DND-41 (cell line): ENCODE measurements around the gene SLC30A3.

Experiments used
- ATAC-seq: fragments of 200-7000 bp; cut with Tn5 transposase; 3 replicates; pipeline ENCODE4 v1.9.1; 2021; ENCODE audit warnings: low read depth; ENCODE audit not compliant: insufficient read depth
- DNase-seq: peaks from one replicate; pipeline ENCODE4 v3.0.0-alpha.2; 2020
- H2AFZ ChIP-seq: 2 replicates; pipeline ENCODE4 v1.6.0; 2012; ENCODE audit warnings: low read depth, low read length
- H3K27ac ChIP-seq: 2 replicates; pipeline ENCODE4 v1.5.1; 2012; ENCODE audit warnings: low read length, inconsistent platforms
- H3K27me3 ChIP-seq: fragments of 200-600 bp; sonication (generic); 2 replicates; pipeline ENCODE4 v1.6.0; 2012; ENCODE audit warnings: low read length, mild to moderate bottlenecking, inconsistent platforms; ENCODE audit not compliant: insufficient read depth, poor library complexity
- H3K36me3 ChIP-seq: 2 replicates; pipeline ENCODE4 v1.5.1; 2012; ENCODE audit warnings: low read length, inconsistent platforms; ENCODE audit not compliant: insufficient read depth
- H3K4me1 ChIP-seq: 2 replicates; pipeline ENCODE4 v1.5.1; 2012; ENCODE audit warnings: mild to moderate bottlenecking, low read length; ENCODE audit not compliant: insufficient read depth
- H3K4me2 ChIP-seq: 2 replicates; pipeline ENCODE4 v1.6.0; 2012; ENCODE audit warnings: mild to moderate bottlenecking, moderate library complexity, low read length, inconsistent platforms; ENCODE audit not compliant: insufficient read depth
- H3K4me3 ChIP-seq, 2 experiments: fragments of 200-600 bp in 1 of 2; shearing (Covaris generic) in 1 of 2; 2 replicates each; pipeline ENCODE4 v1.5.1; 2012 to 2016; ENCODE audit warnings: inconsistent platforms in 2 of 2, low read length in 2 of 2, mild to moderate bottlenecking in 2 of 2, low read depth in 1 of 2, moderate library complexity in 1 of 2
- H3K79me2 ChIP-seq: 2 replicates; pipeline ENCODE4 v1.6.0; 2012; ENCODE audit warnings: low read length, inconsistent platforms; ENCODE audit not compliant: insufficient read depth
- H3K9ac ChIP-seq: 2 replicates; pipeline ENCODE4 v1.6.0; 2012; ENCODE audit warnings: low read depth, mild to moderate bottlenecking, inconsistent platforms, low read length, moderate library complexity
- H3K9me3 ChIP-seq: 2 replicates; pipeline ENCODE4 v1.5.1; 2012; ENCODE audit warnings: low read length, moderate library complexity, mild to moderate bottlenecking, inconsistent platforms; ENCODE audit not compliant: insufficient read depth, severe bottlenecking
- H4K20me1 ChIP-seq: 2 replicates; pipeline ENCODE4 v1.6.0; 2012; ENCODE audit warnings: low read length; ENCODE audit not compliant: insufficient read depth
- EZH2 ChIP-seq: IDR thresholded peaks from 3 replicates; pipeline ENCODE4 v1.6.1; 2012; ENCODE audit warnings: borderline replicate concordance, low read depth, mild to moderate bottlenecking, moderate library complexity, low read length, inconsistent platforms; ENCODE audit not compliant: severe bottlenecking
- TF ChIP-seq, protein P1 (sequence below): IDR thresholded peaks from 2 replicates; pipeline ENCODE4 v1.5.1; 2012; ENCODE audit warnings: borderline replicate concordance, low read length, moderate library complexity, mild to moderate bottlenecking; ENCODE audit not compliant: poor library complexity, severe bottlenecking; ENCODE audit errors: extremely low read depth

SLC30A3 gene

DNA sequence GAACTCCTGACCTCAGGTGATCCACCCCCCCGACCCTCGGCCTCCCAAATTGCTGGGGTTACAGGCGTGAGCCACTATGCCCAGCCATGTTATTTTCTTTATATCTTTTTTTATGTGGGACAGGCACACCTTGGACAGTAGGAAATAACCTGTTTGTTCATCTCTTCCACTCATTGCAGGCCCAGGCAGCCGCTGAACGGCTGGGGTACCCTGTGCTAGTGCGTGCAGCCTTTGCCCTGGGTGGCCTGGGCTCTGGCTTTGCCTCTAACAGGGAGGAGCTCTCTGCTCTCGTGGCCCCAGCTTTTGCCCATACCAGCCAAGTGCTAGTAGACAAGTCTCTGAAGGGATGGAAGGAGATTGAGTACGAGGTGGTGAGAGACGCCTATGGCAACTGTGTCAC lies 37.3 kb downstream of the SLC30A3 start:
- H2AFZ ChIP-seq: no peak overlapping the region
- H3K27ac ChIP-seq: no peak overlapping the region
- H3K4me3 ChIP-seq: no peak overlapping the region
- no peaks in the 10 kb centered on the region for H3K9me3 ChIP-seq
- H3K9ac ChIP-seq: no peak overlapping the region
- no peak overlapping the region for H3K4me2 ChIP-seq
- ATAC-seq: no peak
- no peaks in the 10 kb centered on the region; the same call in 1 of the 2 replicates for H3K4me1 ChIP-seq
- TF ChIP-seq EZH2: no peak
- TF ChIP-seq, protein P1, sequence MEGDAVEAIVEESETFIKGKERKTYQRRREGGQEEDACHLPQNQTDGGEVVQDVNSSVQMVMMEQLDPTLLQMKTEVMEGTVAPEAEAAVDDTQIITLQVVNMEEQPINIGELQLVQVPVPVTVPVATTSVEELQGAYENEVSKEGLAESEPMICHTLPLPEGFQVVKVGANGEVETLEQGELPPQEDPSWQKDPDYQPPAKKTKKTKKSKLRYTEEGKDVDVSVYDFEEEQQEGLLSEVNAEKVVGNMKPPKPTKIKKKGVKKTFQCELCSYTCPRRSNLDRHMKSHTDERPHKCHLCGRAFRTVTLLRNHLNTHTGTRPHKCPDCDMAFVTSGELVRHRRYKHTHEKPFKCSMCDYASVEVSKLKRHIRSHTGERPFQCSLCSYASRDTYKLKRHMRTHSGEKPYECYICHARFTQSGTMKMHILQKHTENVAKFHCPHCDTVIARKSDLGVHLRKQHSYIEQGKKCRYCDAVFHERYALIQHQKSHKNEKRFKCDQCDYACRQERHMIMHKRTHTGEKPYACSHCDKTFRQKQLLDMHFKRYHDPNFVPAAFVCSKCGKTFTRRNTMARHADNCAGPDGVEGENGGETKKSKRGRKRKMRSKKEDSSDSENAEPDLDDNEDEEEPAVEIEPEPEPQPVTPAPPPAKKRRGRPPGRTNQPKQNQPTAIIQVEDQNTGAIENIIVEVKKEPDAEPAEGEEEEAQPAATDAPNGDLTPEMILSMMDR: no peak
- peaks cover 7% of the 10 kb centered on the region; the same call in 1 of the 2 replicates for H4K20me1 ChIP-seq
- H3K79me2 ChIP-seq: peaks cover 10% of the 10 kb centered on the region; the same call in 1 of the 2 replicates
- H3K36me3 ChIP-seq: peaks cover 92% of the 10 kb centered on the region
- H3K27me3 ChIP-seq: no peaks in the 10 kb centered on the region
- no peak for DNase-seq

DNA sequence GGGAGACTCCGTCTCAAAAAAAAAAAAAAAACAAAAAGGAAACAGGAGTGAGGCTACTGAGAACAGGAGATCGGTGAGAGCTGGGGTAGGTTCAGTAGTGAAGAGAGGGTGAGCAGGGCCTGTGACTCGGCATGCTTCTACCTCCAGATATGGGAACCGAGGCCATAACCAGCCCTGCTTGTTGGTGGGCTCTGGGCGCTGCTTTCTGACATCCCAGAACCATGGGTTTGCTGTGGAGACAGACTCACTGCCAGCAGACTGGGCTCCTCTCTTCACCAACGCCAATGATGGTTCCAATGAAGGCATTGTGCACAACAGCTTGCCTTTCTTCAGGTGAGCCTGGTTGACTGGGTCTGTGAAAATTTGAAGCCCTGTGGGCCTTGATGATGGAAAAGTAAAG lies 39.4 kb downstream of the SLC30A3 start:
- ATAC-seq: no peak
- H3K27ac ChIP-seq: no peak overlapping the region
- H4K20me1 ChIP-seq: peaks cover 7% of the 10 kb centered on the region; the same call in 1 of the 2 replicates
- peaks cover 94% of the 10 kb centered on the region for H3K36me3 ChIP-seq
- no peak overlapping the region for H3K9ac ChIP-seq
- H3K4me3 ChIP-seq: no peak overlapping the region
- no peaks in the 10 kb centered on the region for H3K27me3 ChIP-seq
- DNase-seq: no peak
- H3K79me2 ChIP-seq: peaks cover 30% of the 10 kb centered on the region
- no peak overlapping the region for H2AFZ ChIP-seq
- H3K4me1 ChIP-seq: peaks cover 10% of the 10 kb centered on the region
- no peak overlapping the region for H3K4me2 ChIP-seq
- no peaks in the 10 kb centered on the region for H3K9me3 ChIP-seq
- TF ChIP-seq EZH2: no peak
- TF ChIP-seq, protein P1: no peak

DNA sequence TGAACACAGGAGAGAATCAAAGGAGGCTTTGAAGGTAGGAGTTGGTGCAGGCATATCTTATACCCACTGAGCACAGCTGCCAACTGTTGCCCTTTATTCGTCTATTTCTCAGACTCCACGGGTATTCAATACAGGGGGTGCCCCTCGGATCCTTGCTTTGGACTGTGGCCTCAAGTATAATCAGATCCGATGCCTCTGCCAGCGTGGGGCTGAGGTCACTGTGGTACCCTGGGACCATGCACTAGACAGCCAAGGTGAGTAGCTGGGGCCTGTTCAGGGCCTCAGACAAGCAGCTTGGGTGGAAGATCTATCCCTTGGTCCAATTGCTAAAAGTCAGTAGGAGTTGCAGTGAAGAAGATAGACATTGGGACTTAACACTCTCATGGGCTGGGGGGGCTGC lies 40.4 kb downstream of the SLC30A3 start:
- TF ChIP-seq, protein P1: no peak
- no peak for TF ChIP-seq EZH2
- Histone ChIP-seq H4K20me1 (peaks cover 7% of the 10 kb centered on the region; the same call in 1 of the 2 replicates), H3K36me3 (peaks cover 89% of the 10 kb centered on the region), H3K9ac (no peak overlapping the region), H3K27ac (no peak overlapping the region), H3K4me3 (no peak overlapping the region), H3K4me1 (peaks cover 17% of the 10 kb centered on the region), H3K4me2 (no peak overlapping the region), H2AFZ (no peak overlapping the region), H3K79me2 (peaks cover 41% of the 10 kb centered on the region), H3K9me3 (no peaks in the 10 kb centered on the region), H3K27me3 (no peaks in the 10 kb centered on the region)
- ATAC-seq: no peak
- no peak for DNase-seq

DNA sequence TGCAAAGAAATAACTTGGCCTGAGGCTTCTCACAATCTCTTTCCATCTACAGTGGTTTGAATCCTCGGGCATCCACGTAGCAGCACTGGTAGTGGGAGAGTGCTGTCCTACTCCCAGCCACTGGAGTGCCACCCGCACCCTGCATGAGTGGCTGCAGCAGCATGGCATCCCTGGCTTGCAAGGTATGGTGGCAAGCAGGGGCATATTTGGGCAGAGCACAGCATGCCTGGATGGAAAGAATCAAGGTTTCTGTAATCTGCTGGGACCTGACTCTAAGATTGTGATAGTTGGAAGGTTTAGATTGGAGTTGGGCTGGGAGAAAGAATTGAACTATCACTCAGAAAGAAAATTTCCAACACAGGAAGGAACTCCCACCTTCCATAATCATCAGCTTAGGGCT lies 41.7 kb downstream of the SLC30A3 start:
- DNase-seq (no peak), ATAC-seq (no peak)
- Histone ChIP-seq H3K4me3 (no peak overlapping the region), H3K4me1 (peaks cover 26% of the 10 kb centered on the region), H3K79me2 (peaks cover 50% of the 10 kb centered on the region), H3K27ac (no peak overlapping the region), H3K4me2 (no peak overlapping the region), H3K36me3 (peaks cover 84% of the 10 kb centered on the region), H3K9ac (no peak overlapping the region), H3K27me3 (no peaks in the 10 kb centered on the region), H4K20me1 (peaks cover 2% of the 10 kb centered on the region; the same call in 1 of the 2 replicates), H3K9me3 (no peaks in the 10 kb centered on the region), H2AFZ (no peak overlapping the region)
- TF ChIP-seq EZH2: no peak
- TF ChIP-seq, protein P1: no peak
